Activated CD8-positive, alpha-beta T cell treated with anti-CD3 and anti-CD28 coated beads for 36 hours (primary cell): ENCODE data around the gene MIEN1. TPM values are rescaled to one million over a fixed set of nuclear protein-coding genes. Genes with fewer than 3 reads are reported as not detected.
A peak's percentile ranks its signal among the peaks of the same experiment; 100 is the strongest.

ENCODE experiments used
- ATAC-seq: fragments of 200-7000 bp; cut with Tn5 transposase; one replicate; pipeline ENCODE4 v1.10.0; 2021; ENCODE audit warnings: mild to moderate bottlenecking, moderate library complexity
- CTCF ChIA-PET: fragments of 350-600 bp; sonication (Branson Sonifier 250); formaldehyde crosslinking; loops from one replicate; lab custom pipeline; 2021; ENCODE audit warnings: antibody characterized with exemption; lab: Charles Lee
- POLR2A ChIA-PET: fragments of 350-600 bp; sonication (Branson Sonifier 250); formaldehyde crosslinking; loops from one replicate; lab custom pipeline; 2021; ENCODE audit warnings: antibody characterized with exemption; lab: Charles Lee
- DNase-seq: peaks from one replicate; pipeline ENCODE4 v3.0.0-alpha.2; 2020
- H3K27ac Mint-ChIP-seq: one replicate; pipeline ENCODE4 v1.8.0; 2021; ENCODE audit warnings: mild to moderate bottlenecking, mixed read lengths
- H3K27me3 Mint-ChIP-seq: one replicate; pipeline ENCODE4 v1.8.0; 2021; ENCODE audit warnings: mixed read lengths
- H3K36me3 Mint-ChIP-seq: one replicate; pipeline ENCODE4 v1.8.0; 2021; ENCODE audit warnings: low read depth, mixed read lengths
- H3K4me1 Mint-ChIP-seq: one replicate; pipeline ENCODE4 v1.8.0; 2021; ENCODE audit warnings: low read depth, mixed read lengths
- H3K4me3 Mint-ChIP-seq: one replicate; pipeline ENCODE4 v1.8.0; 2021; ENCODE audit warnings: mild to moderate bottlenecking, moderate library complexity, mixed read lengths
- H3K9me3 Mint-ChIP-seq: one replicate; pipeline ENCODE4 v1.8.0; 2021; ENCODE audit warnings: mixed read lengths
- CTCF ChIP-seq: fragments of 200-600 bp; IDR thresholded peaks from one replicate; pipeline ENCODE4 v1.8.0; 2022; ENCODE audit warnings: antibody characterized with exemption, mild to moderate bottlenecking
- intact Hi-C: fragments of 100-400 bp; cut with micrococcal nuclease; formaldehyde crosslinking; loops from one replicate; pipeline ENCODE4 v1.10.0; 2022
- total RNA-seq, 2 experiments: library from RNA; stranded (reverse); gene quantifications; one replicate each; pipeline ENCODE4 v1.2.3, GENCODE V29; 2021

MIEN1 gene
- total RNA-seq, 2 experiments from 2014 or later = 32.5 to 34.0 TPM

- peaks cover 69% of the 10 kb centered on the region for H3K36me3 Mint-ChIP-seq
- DNase-seq (peak; percentile 26), ATAC-seq (peak; percentile 6)
- H3K4me1 Mint-ChIP-seq = peaks cover 84% of the 10 kb centered on the region
- no peak overlapping the region for H3K4me3 Mint-ChIP-seq
- H3K27me3 Mint-ChIP-seq = no peaks in the 10 kb centered on the region
- no peaks in the 10 kb centered on the region for H3K9me3 Mint-ChIP-seq
- CTCF ChIA-PET = no interaction called here
- no peak for TF ChIP-seq CTCF
- POLR2A ChIA-PET = interaction anchor here (1.0 to 1.2 kb wide), 2 partner anchors 8 to 31 kb away, joined by 3 to 4 read pairs; no protein-coding TSS in a partner anchor
- intact Hi-C loops = no loop called here
- H3K27ac Mint-ChIP-seq = peak overlapping the region; percentile 76
Measured at GRCh38 chr17:39761861-39762496, 31.6 kb upstream of the MIEN1 start.

- ATAC-seq (no peak), DNase-seq (no peak)
- CTCF ChIA-PET = interaction anchor here (0.7 to 1.9 kb wide), 7 partner anchors 8 to 267 kb away, joined by 3 to 5 read pairs (median 4); partner anchors contain the start of gene PSMD3
- H3K9me3 Mint-ChIP-seq = no peaks in the 10 kb centered on the region
- H3K27ac Mint-ChIP-seq = peak overlapping the region; percentile 88
- H3K27me3 Mint-ChIP-seq = no peaks in the 10 kb centered on the region
- H3K4me1 Mint-ChIP-seq = peaks cover 82% of the 10 kb centered on the region
- H3K4me3 Mint-ChIP-seq = no peak overlapping the region
- POLR2A ChIA-PET = interaction anchor here (1.0 to 2.9 kb wide), 5 partner anchors 8 to 63 kb away, joined by 3 to 26 read pairs (median 4); no protein-coding TSS in a partner anchor
- intact Hi-C loops = loop anchor here (5.0 kb wide), 2 partner anchors 33 to 168 kb away; partner anchors contain the start of genes LRRC3C and ORMDL3
- peaks cover 42% of the 10 kb centered on the region for H3K36me3 Mint-ChIP-seq
- TF ChIP-seq CTCF = no peak
Measured at GRCh38 chr17:39759204-39759603, 28.9 kb upstream of the MIEN1 start.

GRCh38 chr17:39757931-39758873, 27.9 kb upstream of the MIEN1 start:
- ATAC-seq (peak; percentile 17), DNase-seq (peak; percentile 87)
- no peaks in the 10 kb centered on the region for H3K9me3 Mint-ChIP-seq
- ChIA-PET POLR2A (interaction anchor here (1.0 to 2.9 kb wide), 5 partner anchors 12 to 64 kb away, joined by 3 to 26 read pairs (median 4); no protein-coding TSS in a partner anchor), CTCF (interaction anchor here (1.0 to 1.9 kb wide), 6 partner anchors 9 to 124 kb away, joined by 3 to 5 read pairs (median 4); no protein-coding TSS in a partner anchor)
- H3K4me1 Mint-ChIP-seq = peaks cover 80% of the 10 kb centered on the region
- H3K4me3 Mint-ChIP-seq = peak overlapping the region; percentile 28
- H3K27me3 Mint-ChIP-seq = no peaks in the 10 kb centered on the region
- TF ChIP-seq CTCF = no peak
- H3K27ac Mint-ChIP-seq = peak overlapping the region; percentile 88
- intact Hi-C loops = loop anchor here (1.0 to 5.0 kb wide), 3 partner anchors 34 to 169 kb away; partner anchors contain the start of genes IKZF3, LRRC3C and ORMDL3
- peaks cover 34% of the 10 kb centered on the region for H3K36me3 Mint-ChIP-seq

- Mint-ChIP-seq H3K9me3 (no peaks in the 10 kb centered on the region), H3K27me3 (no peaks in the 10 kb centered on the region), H3K4me1 (peaks cover 79% of the 10 kb centered on the region), H3K4me3 (no peak overlapping the region), H3K36me3 (peaks cover 27% of the 10 kb centered on the region), H3K27ac (peak overlapping the region; percentile 88)
- DNase-seq = peak; percentile 3
- TF ChIP-seq CTCF = no peak
- ChIA-PET CTCF (interaction anchor here (1.0 to 5.0 kb wide), 4 partner anchors 29 to 136 kb away, joined by 3 to 75 read pairs (median 9); partner anchors contain the start of gene IKZF3), POLR2A (interaction anchor here (1.6 to 5.3 kb wide), 8 partner anchors 13 to 105 kb away, joined by 4 to 43 read pairs (median 21); partner anchors contain the start of gene IKZF3)
- ATAC-seq = no peak
- intact Hi-C loops = loop anchor here (5.0 kb wide), 2 partner anchors 35 to 170 kb away; partner anchors contain the start of genes LRRC3C and ORMDL3
Measured at GRCh38 chr17:39757176-39757662, 26.9 kb upstream of the MIEN1 start.
